ENCODE results near the gene COL7A1. TPM values are rescaled to one million over a fixed set of nuclear protein-coding genes. Genes with fewer than 3 reads are reported as not detected.

The COL7A1 gene
- total RNA-seq, 1 experiment from 2014 or later = 8.1 TPM

Small RNAs within 50 kb of the gene (microRNA-seq; reads per million reads assigned to microRNA genes)
- gene MIR4793 (ENCODE audit: borderline number of aligned reads) (not detected), gene MIR6823 (ENCODE audit: borderline number of aligned reads) (not detected), gene MIR711 (ENCODE audit: borderline number of aligned reads) (not detected)

Other genes with a start within 250 kb of the COL7A1 start
- 1.9 to 2.5 TPM (median 2.0 TPM) in 3 replicates for gene FBXW12, start 223.1 kb downstream of the COL7A1 start, total RNA-seq (2021)
- 119 to 143 TPM (median 125 TPM) in 3 replicates for gene PLXNB1, start 165.2 kb downstream of the COL7A1 start, total RNA-seq (2021)
- gene CCDC51, start 155.2 kb downstream of the COL7A1 start, total RNA-seq (2021) = 23.9 to 25.1 TPM (median 24.7 TPM) in 3 replicates
- gene TMA7, start 155.1 kb downstream of the COL7A1 start, total RNA-seq (2021) = 281 to 318 TPM (median 285 TPM) in 3 replicates
- 15.5 to 18.2 TPM (median 15.6 TPM) in 3 replicates for gene ATRIP, start 148.6 kb downstream of the COL7A1 start, total RNA-seq (2021)
- 137 to 165 TPM (median 158 TPM) in 3 replicates for gene SHISA5, start 91.2 kb downstream of the COL7A1 start, total RNA-seq (2021)
- 18.0 to 26.8 TPM (median 26.7 TPM) in 3 replicates for gene PFKFB4, start 38.5 kb downstream of the COL7A1 start, total RNA-seq (2021)
- 0.34 to 0.46 TPM in 2 of 3 replicates, not detected in the other for gene UCN2, start 31.5 kb downstream of the COL7A1 start, total RNA-seq (2021)
- gene UQCRC1, start 14.3 kb upstream of the COL7A1 start, total RNA-seq (2021) = 313 to 326 TPM (median 323 TPM) in 3 replicates
- gene TMEM89, start 26.4 kb upstream of the COL7A1 start, total RNA-seq (2021) = 0.53 to 0.66 TPM in 2 of 3 replicates, not detected in the other
- gene SLC26A6, start 40.1 kb upstream of the COL7A1 start, total RNA-seq (2021) = 57.2 to 58.9 TPM (median 57.8 TPM) in 3 replicates
- gene CELSR3, start 67.6 kb upstream of the COL7A1 start, total RNA-seq (2021) = 27.9 to 35.7 TPM (median 32.7 TPM) in 3 replicates
- gene NCKIPSD, start 90.6 kb upstream of the COL7A1 start, total RNA-seq (2021) = 40.1 to 50.1 TPM (median 47.1 TPM) in 3 replicates
- 113 to 123 TPM (median 114 TPM) in 3 replicates for gene IP6K2, start 121.9 kb upstream of the COL7A1 start, total RNA-seq (2021)